GM12878 (cell line): Measurements from ENCODE around the gene ENG. TPM values are rescaled to one million over a fixed set of nuclear protein-coding genes. Genes with fewer than 3 reads are reported as not detected.

Experiments
- ATAC-seq: fragments of 200-7000 bp; cut with Tn5 transposase; 3 replicates; pipeline ENCODE4 v1.9.1; 2020; ENCODE audit warnings: mild to moderate bottlenecking, moderate library complexity
- BruUV-seq: library from RNA; stranded (reverse); fragments of 400-500 nt; replicated peaks from 2 replicates; lab custom pipeline; 2021; lab: Mats Ljungman, UMichigan
- CTCF ChIA-PET: fragments of 300-600 bp; sonication (Branson Sonifier 250); formaldehyde crosslinking; extraction: SDS; loops from one replicate; lab custom pipeline; 2021; ENCODE audit warnings: inconsistent platforms; lab: Yijun Ruan, JAX
- POLR2A ChIA-PET: fragments of 350-600 bp; formaldehyde crosslinking; extraction: SDS; loops from one replicate; lab custom pipeline; 2021; ENCODE audit warnings: inconsistent platforms; lab: Charles Lee
- RAD21 ChIA-PET: fragments of 300-600 bp; sonication (Branson Sonifier 250); formaldehyde crosslinking; loops from one replicate; lab custom pipeline; 2023; ENCODE audit warnings: antibody characterized with exemption; ENCODE audit not compliant: unreplicated experiment; lab: Charles Lee
- SMC1A ChIA-PET: fragments of 300-600 bp; sonication (Branson Sonifier 250); formaldehyde crosslinking; loops from one replicate; lab custom pipeline; 2023; ENCODE audit not compliant: unreplicated experiment, uncharacterized antibody; lab: Charles Lee
- DNase-seq: peaks from one replicate; pipeline ENCODE4 v3.0.0-alpha.2; 2011; ENCODE audit warnings: low read depth, low spot score
- FAIRE-seq: peaks from 3 replicates; lab custom pipeline; 2011; peaks lifted over from hg19 to GRCh38; lab: Jason Lieb, UNC
- H2AFZ ChIP-seq: 2 replicates; pipeline ENCODE4 v1.6.0; 2011; ENCODE audit warnings: low read depth, low read length, control low read depth; ENCODE audit not compliant: control insufficient read depth
- H3K27ac ChIP-seq: 2 replicates; pipeline ENCODE4 v1.5.1; 2011; ENCODE audit warnings: control low read depth; ENCODE audit not compliant: control insufficient read depth, insufficient read depth
- H3K27me3 ChIP-seq, 2 experiments: replicated peaks in 1 of 2; 2 replicates each; pipeline versions ENCODE4 v1.6.0 to v1.6.1; 2011; ENCODE audit warnings: low read length in 1 of 2; ENCODE audit not compliant: control insufficient read depth in 2 of 2, insufficient read depth in 2 of 2
- H3K36me3 ChIP-seq, 2 experiments: 2 replicates each; pipeline ENCODE4 v1.5.1; 2011; ENCODE audit warnings: low read length in 1 of 2; ENCODE audit not compliant: control insufficient read depth in 2 of 2, insufficient read depth in 2 of 2
- H3K4me1 ChIP-seq: 2 replicates; pipeline ENCODE4 v1.6.1; 2011; ENCODE audit warnings: mild to moderate bottlenecking, low read length, moderate library complexity, mixed read lengths; ENCODE audit not compliant: control insufficient read depth, insufficient read depth
- H3K4me2 ChIP-seq: 2 replicates; pipeline ENCODE4 v1.6.0; 2011; ENCODE audit warnings: control low read depth; ENCODE audit not compliant: control insufficient read depth, insufficient read depth
- H3K4me3 ChIP-seq: fragments of 200-600 bp; sonication (generic); 2 replicates; pipeline ENCODE4 v1.5.1; 2016
- H3K79me2 ChIP-seq: 2 replicates; pipeline ENCODE4 v1.6.0; 2011; ENCODE audit warnings: low read length; ENCODE audit not compliant: control insufficient read depth, insufficient read depth
- H3K9ac ChIP-seq: 2 replicates; pipeline ENCODE4 v1.8.0; 2011; ENCODE audit warnings: low read length, control low read depth, mixed read lengths; ENCODE audit not compliant: control insufficient read depth, insufficient read depth
- H3K9me3 ChIP-seq: replicated peaks from 3 replicates; pipeline ENCODE4 v1.5.1; 2011; ENCODE audit warnings: mild to moderate bottlenecking, low read length; ENCODE audit not compliant: control insufficient read depth, insufficient read depth
- H4K20me1 ChIP-seq: 2 replicates; pipeline ENCODE4 v1.6.0; 2011; ENCODE audit not compliant: control insufficient read depth, insufficient read depth
- HCFC1 ChIP-seq: fragments of 150-350 bp; IDR thresholded peaks from 2 replicates; pipeline ENCODE4 v1.6.1; 2014; ENCODE audit warnings: low read length
- IRF4 ChIP-seq: IDR thresholded peaks from 2 replicates; pipeline ENCODE4 v1.6.1; 2011; ENCODE audit warnings: low read depth, low read length
- KDM1A ChIP-seq: fragments of 200-600 bp; sonication (generic); IDR thresholded peaks from 2 replicates; pipeline ENCODE4 v1.6.1; 2016; ENCODE audit warnings: borderline replicate concordance
- KLF5 ChIP-seq: fragments of 450-650 bp; IDR thresholded peaks from 2 replicates; pipeline ENCODE4 v1.6.1; 2014; ENCODE audit warnings: mild to moderate bottlenecking; ENCODE audit not compliant: partially characterized antibody
- POLR2AphosphoS5 ChIP-seq: IDR thresholded peaks from 2 replicates; pipeline ENCODE4 v1.6.1; 2011; ENCODE audit warnings: mild to moderate bottlenecking, low read length, inconsistent platforms
- SMARCA5 ChIP-seq: fragments of 450-650 bp; IDR thresholded peaks from 2 replicates; pipeline ENCODE4 v1.6.1; 2017; ENCODE audit warnings: mild to moderate bottlenecking
- SP1 ChIP-seq: IDR thresholded peaks from one replicate; pipeline ENCODE4 v1.6.1; 2011; ENCODE audit warnings: low read depth, low read length
- SUPT20H ChIP-seq: IDR thresholded peaks from 2 replicates; pipeline ENCODE4 v1.6.1; 2011; ENCODE audit warnings: low read depth, mild to moderate bottlenecking, low read length, moderate library complexity, borderline replicate concordance; ENCODE audit not compliant: control insufficient read depth
- TAF1 ChIP-seq: IDR thresholded peaks from 2 replicates; pipeline ENCODE4 v1.6.1; 2011; ENCODE audit warnings: mild to moderate bottlenecking, low read depth, low read length, borderline replicate concordance
- TCF7 ChIP-seq: IDR thresholded peaks from 2 replicates; pipeline ENCODE4 v1.6.1; 2014; ENCODE audit warnings: antibody characterized with exemption, borderline replicate concordance
- WGBS: methylation state at CpG from one replicate; pipeline ENCODE4 v1.1.6; 2016; ENCODE audit warnings: low lambda C conversion rate; ENCODE audit not compliant: insufficient replicate concordance, insufficient coverage; ENCODE audit errors: missing lambda C conversion rate; 5-methylcytosine and 5-hydroxymethylcytosine counted together
- in situ Hi-C: fragments of 300-500 bp; cut with MboI; formaldehyde crosslinking; loops from 9 replicates; pipeline ENCODE4 v1.14.3; 2018; ENCODE audit warnings: mixed read lengths
- intact Hi-C: fragments of 100-400 bp; cut with micrococcal nuclease; formaldehyde crosslinking; loops from one replicate; pipeline ENCODE4 v1.14.2; 2022; ENCODE audit not compliant: unreplicated experiment
- polyA plus RNA-seq, 11 experiments: library from polyadenylated mRNA; depleted of rRNA in 4 of 11; unstranded in 6 of 11; stranded (reverse) in 5 of 11; fragments of >200 nt; fragmentation: Nextera tagmentation in 4 of 11; fragmentation: Illumina TruSeq in 1 of 11; extraction: Ambion mirVana in 4 of 11; extraction: Trizol in 1 of 11; gene quantifications; 1 replicate in 1 of 11; 2 replicates in 10 of 11; pipeline versions ENCODE4 v1.2.1 to v1.2.3, GENCODE V29; 2011 to 2016; ENCODE audit warnings: inconsistent platforms in 2 of 11, missing spikeins in 2 of 11, low read depth in 1 of 11
- total RNA-seq, 4 experiments: library from RNA; depleted of rRNA in 3 of 4; stranded (reverse); fragments of >200 nt in 3 of 4; fragmentation: Illumina TruSeq in 1 of 4; extraction: Trizol in 1 of 4; gene quantifications; 2 replicates each; pipeline versions ENCODE4 v1.2.1 to v1.2.3, GENCODE V29; 2013 to 2021
- TF ChIP-seq, protein P1 (sequence below): IDR thresholded peaks from 2 replicates; pipeline ENCODE4 v1.6.1; 2012; ENCODE audit warnings: mild to moderate bottlenecking, low read depth, low read length
- TF ChIP-seq, protein P2 (sequence below): fragments of 450-650 bp; formaldehyde crosslinking; IDR thresholded peaks from 2 replicates; pipeline ENCODE4 v1.4.0; 2020; ENCODE audit warnings: mild to moderate bottlenecking, moderate library complexity
- TF ChIP-seq, protein P3 (sequence below), 3 experiments: IDR thresholded peaks in 2 of 3; conservative IDR thresholded peaks in 1 of 3; 2 replicates each; pipeline ENCODE4 v1.5.1; 2011; ENCODE audit warnings: low read depth in 3 of 3, low read length in 3 of 3, mild to moderate bottlenecking in 3 of 3, control low read depth in 2 of 3, moderate library complexity in 2 of 3, inconsistent platforms in 1 of 3, mixed read lengths in 1 of 3; ENCODE audit not compliant: control insufficient read depth in 2 of 3, insufficient read depth in 1 of 3; ENCODE audit errors: extremely low read depth in 1 of 3

The ENG gene
- total and polyA plus RNA-seq, 10 of the 15 experiments (the other 5 are each of a cell fraction or from before 2014, with no cell fraction given) = 0.14 to 10.1 (median 2.0) TPM

DNA sequence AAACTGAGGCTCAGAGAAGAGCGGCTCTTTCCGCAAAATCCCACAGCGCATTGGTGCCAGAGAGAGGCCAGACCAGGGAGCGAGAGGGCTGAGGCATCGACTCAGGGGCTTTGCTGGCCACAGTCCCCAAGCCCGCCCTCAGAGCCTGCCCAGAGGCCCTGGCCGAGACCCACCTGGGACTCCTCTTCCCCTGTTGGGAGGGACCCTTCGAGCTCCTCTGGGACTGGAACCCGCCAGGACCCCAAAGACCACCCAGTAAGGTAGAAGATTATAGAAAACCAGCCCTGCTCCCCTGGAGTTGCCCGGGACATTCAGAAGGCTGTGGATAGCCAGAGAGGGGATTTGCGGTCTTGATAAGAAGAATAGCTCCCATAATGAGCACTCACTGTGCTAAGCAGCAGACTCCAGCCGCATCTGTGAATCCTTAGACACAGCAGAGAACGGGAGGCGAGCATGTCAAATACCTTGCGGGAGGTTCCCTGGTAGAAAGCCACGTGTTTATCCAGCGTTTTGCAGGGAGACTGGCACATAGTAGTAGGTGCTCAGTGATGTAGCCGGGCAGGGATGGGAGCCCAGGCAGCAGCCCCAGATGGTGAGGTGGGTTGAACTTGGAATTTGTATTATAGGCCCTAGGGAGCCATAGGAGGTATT is 23.7 kb upstream of the ENG start:
- Histone ChIP-seq H3K4me3 (no peak overlapping the region), H3K27ac (no peak overlapping the region), H2AFZ (no peak overlapping the region; the same call in 1 of the 2 replicates), H3K9me3 (no peaks in the 10 kb centered on the region), H3K79me2 (no peaks in the 10 kb centered on the region), H3K27me3 (no peaks in the 10 kb centered on the region; a peak in 1 of 4 replicates), H3K4me2 (peak overlapping the region; percentile 54; the same call in 1 of the 2 replicates), H3K36me3 (no peaks in the 10 kb centered on the region), H3K4me1 (peaks cover 5% of the 10 kb centered on the region; the same call in 1 of the 2 replicates), H3K9ac (no peak overlapping the region), H4K20me1 (no peaks in the 10 kb centered on the region)
- ATAC-seq (no peak), DNase-seq (no peak), FAIRE-seq (no peak)
- ChIA-PET SMC1A (interaction anchor here (1.8 kb wide), 1 partner anchor 42 kb away, joined by 4 read pairs; no protein-coding TSS in a partner anchor), CTCF (interaction anchor here (1.9 kb wide), 1 partner anchor 9 kb away, joined by 7 read pairs; no protein-coding TSS in a partner anchor), RAD21 (no interaction called here), POLR2A (interaction anchor here (0.8 kb wide), 1 partner anchor 9 kb away, joined by 3 read pairs; no protein-coding TSS in a partner anchor)
- in situ Hi-C loops (no loop called here), intact Hi-C loops (no loop called here)
- WGBS = 90% methylated on average over 18 of the region's 18 CpGs
- no TSS peak for BruUV-seq
- TF ChIP-seq KDM1A = no peak
- no peak for TF ChIP-seq SUPT20H
- TF ChIP-seq SP1 = no peak
- TF ChIP-seq SMARCA5 = no peak
- TF ChIP-seq IRF4 = no peak
- TF ChIP-seq, protein P1, sequence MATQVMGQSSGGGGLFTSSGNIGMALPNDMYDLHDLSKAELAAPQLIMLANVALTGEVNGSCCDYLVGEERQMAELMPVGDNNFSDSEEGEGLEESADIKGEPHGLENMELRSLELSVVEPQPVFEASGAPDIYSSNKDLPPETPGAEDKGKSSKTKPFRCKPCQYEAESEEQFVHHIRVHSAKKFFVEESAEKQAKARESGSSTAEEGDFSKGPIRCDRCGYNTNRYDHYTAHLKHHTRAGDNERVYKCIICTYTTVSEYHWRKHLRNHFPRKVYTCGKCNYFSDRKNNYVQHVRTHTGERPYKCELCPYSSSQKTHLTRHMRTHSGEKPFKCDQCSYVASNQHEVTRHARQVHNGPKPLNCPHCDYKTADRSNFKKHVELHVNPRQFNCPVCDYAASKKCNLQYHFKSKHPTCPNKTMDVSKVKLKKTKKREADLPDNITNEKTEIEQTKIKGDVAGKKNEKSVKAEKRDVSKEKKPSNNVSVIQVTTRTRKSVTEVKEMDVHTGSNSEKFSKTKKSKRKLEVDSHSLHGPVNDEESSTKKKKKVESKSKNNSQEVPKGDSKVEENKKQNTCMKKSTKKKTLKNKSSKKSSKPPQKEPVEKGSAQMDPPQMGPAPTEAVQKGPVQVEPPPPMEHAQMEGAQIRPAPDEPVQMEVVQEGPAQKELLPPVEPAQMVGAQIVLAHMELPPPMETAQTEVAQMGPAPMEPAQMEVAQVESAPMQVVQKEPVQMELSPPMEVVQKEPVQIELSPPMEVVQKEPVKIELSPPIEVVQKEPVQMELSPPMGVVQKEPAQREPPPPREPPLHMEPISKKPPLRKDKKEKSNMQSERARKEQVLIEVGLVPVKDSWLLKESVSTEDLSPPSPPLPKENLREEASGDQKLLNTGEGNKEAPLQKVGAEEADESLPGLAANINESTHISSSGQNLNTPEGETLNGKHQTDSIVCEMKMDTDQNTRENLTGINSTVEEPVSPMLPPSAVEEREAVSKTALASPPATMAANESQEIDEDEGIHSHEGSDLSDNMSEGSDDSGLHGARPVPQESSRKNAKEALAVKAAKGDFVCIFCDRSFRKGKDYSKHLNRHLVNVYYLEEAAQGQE = no peak
- TF ChIP-seq POLR2AphosphoS5 = no peak
- TF ChIP-seq KLF5 = no peak
- TF ChIP-seq TCF7 = no peak
- TF ChIP-seq, protein P2, sequence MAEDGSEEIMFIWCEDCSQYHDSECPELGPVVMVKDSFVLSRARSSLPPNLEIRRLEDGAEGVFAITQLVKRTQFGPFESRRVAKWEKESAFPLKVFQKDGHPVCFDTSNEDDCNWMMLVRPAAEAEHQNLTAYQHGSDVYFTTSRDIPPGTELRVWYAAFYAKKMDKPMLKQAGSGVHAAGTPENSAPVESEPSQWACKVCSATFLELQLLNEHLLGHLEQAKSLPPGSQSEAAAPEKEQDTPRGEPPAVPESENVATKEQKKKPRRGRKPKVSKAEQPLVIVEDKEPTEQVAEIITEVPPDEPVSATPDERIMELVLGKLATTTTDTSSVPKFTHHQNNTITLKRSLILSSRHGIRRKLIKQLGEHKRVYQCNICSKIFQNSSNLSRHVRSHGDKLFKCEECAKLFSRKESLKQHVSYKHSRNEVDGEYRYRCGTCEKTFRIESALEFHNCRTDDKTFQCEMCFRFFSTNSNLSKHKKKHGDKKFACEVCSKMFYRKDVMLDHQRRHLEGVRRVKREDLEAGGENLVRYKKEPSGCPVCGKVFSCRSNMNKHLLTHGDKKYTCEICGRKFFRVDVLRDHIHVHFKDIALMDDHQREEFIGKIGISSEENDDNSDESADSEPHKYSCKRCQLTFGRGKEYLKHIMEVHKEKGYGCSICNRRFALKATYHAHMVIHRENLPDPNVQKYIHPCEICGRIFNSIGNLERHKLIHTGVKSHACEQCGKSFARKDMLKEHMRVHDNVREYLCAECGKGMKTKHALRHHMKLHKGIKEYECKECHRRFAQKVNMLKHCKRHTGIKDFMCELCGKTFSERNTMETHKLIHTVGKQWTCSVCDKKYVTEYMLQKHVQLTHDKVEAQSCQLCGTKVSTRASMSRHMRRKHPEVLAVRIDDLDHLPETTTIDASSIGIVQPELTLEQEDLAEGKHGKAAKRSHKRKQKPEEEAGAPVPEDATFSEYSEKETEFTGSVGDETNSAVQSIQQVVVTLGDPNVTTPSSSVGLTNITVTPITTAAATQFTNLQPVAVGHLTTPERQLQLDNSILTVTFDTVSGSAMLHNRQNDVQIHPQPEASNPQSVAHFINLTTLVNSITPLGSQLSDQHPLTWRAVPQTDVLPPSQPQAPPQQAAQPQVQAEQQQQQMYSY (CRISPR knock-in tag) = no peak
- no peak for TF ChIP-seq TAF1
- TF ChIP-seq HCFC1 = no peak
- TF ChIP-seq, protein P3, sequence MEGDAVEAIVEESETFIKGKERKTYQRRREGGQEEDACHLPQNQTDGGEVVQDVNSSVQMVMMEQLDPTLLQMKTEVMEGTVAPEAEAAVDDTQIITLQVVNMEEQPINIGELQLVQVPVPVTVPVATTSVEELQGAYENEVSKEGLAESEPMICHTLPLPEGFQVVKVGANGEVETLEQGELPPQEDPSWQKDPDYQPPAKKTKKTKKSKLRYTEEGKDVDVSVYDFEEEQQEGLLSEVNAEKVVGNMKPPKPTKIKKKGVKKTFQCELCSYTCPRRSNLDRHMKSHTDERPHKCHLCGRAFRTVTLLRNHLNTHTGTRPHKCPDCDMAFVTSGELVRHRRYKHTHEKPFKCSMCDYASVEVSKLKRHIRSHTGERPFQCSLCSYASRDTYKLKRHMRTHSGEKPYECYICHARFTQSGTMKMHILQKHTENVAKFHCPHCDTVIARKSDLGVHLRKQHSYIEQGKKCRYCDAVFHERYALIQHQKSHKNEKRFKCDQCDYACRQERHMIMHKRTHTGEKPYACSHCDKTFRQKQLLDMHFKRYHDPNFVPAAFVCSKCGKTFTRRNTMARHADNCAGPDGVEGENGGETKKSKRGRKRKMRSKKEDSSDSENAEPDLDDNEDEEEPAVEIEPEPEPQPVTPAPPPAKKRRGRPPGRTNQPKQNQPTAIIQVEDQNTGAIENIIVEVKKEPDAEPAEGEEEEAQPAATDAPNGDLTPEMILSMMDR (IDR thresholded peaks at IDR 0.05 in 2 of 3, conservative IDR thresholded peaks at IDR 0.05 in 1 of 3; ENCODE audit: control insufficient read depth in 2 of 3, extremely low read depth in 1 of 3, insufficient read depth in 1 of 3, low read depth in 3 of 3, low read length in 3 of 3) = no peak
